MM.1S (cell line): ENCODE data around the gene PSMB8.

Source experiments
- EZH2 ChIP-seq: fragments of 300-600 bp; sonication (generic); optimal IDR thresholded peaks from 2 replicates; pipeline ENCODE3; 2017; ENCODE audit warnings: low read depth, mild to moderate bottlenecking, antibody characterized with exemption, low read length, mixed read lengths
- EZH2phosphoT487 ChIP-seq: fragments of 300-600 bp; sonication (generic); IDR thresholded peaks from 2 replicates; pipeline ENCODE4 v1.6.1; 2018; ENCODE audit warnings: antibody characterized with exemption, low read length
- TF ChIP-seq, protein P1 (sequence below): fragments of 300-600 bp; sonication (generic); IDR thresholded peaks from 2 replicates; pipeline ENCODE4 v1.5.1; 2016; ENCODE audit warnings: antibody characterized with exemption, low read length, mixed read lengths

- TF ChIP-seq, protein P1, sequence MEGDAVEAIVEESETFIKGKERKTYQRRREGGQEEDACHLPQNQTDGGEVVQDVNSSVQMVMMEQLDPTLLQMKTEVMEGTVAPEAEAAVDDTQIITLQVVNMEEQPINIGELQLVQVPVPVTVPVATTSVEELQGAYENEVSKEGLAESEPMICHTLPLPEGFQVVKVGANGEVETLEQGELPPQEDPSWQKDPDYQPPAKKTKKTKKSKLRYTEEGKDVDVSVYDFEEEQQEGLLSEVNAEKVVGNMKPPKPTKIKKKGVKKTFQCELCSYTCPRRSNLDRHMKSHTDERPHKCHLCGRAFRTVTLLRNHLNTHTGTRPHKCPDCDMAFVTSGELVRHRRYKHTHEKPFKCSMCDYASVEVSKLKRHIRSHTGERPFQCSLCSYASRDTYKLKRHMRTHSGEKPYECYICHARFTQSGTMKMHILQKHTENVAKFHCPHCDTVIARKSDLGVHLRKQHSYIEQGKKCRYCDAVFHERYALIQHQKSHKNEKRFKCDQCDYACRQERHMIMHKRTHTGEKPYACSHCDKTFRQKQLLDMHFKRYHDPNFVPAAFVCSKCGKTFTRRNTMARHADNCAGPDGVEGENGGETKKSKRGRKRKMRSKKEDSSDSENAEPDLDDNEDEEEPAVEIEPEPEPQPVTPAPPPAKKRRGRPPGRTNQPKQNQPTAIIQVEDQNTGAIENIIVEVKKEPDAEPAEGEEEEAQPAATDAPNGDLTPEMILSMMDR = no peak
- TF ChIP-seq EZH2 = no peak
- no peak for TF ChIP-seq EZH2phosphoT487
These were observed 23.9 kb upstream of the PSMB8 start for GRCh38 chr6:32867554-32868256.
